Ishikawa (cell line): ENCODE measurements around the gene CBX4.

Source experiments
- CEBPB ChIP-seq: IDR thresholded peaks from 2 replicates; pipeline ENCODE4 v1.6.1; 2012
- EGR1 ChIP-seq: IDR thresholded peaks from 2 replicates; pipeline ENCODE4 v1.6.1; 2012
- EP300 ChIP-seq: IDR thresholded peaks from 2 replicates; pipeline ENCODE4 v1.6.1; 2012; ENCODE audit warnings: borderline replicate concordance
- FOXM1 ChIP-seq: IDR thresholded peaks from 2 replicates; pipeline ENCODE4 v1.6.1; 2012; ENCODE audit warnings: low read depth, borderline replicate concordance
- NFIC ChIP-seq: IDR thresholded peaks from 2 replicates; pipeline ENCODE4 v1.6.1; 2012
- RAD21 ChIP-seq: IDR thresholded peaks from 2 replicates; pipeline ENCODE4 v1.6.1; 2012; ENCODE audit warnings: low read depth
- TAF1 ChIP-seq: IDR thresholded peaks from 2 replicates; pipeline ENCODE4 v1.6.1; 2012; ENCODE audit warnings: low read depth, mild to moderate bottlenecking
- TCF12 ChIP-seq: IDR thresholded peaks from 2 replicates; pipeline ENCODE4 v1.6.1; 2012; ENCODE audit warnings: low read depth
- TF ChIP-seq, protein P1 (sequence below): IDR thresholded peaks from 2 replicates; pipeline ENCODE4 v1.6.1; 2012
- TF ChIP-seq, protein P2 (sequence below): IDR thresholded peaks from 2 replicates; pipeline ENCODE4 v1.6.1; 2012
- TF ChIP-seq, protein P3 (sequence below): IDR thresholded peaks from 2 replicates; pipeline ENCODE4 v1.6.1; 2012; ENCODE audit warnings: low read depth, mild to moderate bottlenecking

DNA sequence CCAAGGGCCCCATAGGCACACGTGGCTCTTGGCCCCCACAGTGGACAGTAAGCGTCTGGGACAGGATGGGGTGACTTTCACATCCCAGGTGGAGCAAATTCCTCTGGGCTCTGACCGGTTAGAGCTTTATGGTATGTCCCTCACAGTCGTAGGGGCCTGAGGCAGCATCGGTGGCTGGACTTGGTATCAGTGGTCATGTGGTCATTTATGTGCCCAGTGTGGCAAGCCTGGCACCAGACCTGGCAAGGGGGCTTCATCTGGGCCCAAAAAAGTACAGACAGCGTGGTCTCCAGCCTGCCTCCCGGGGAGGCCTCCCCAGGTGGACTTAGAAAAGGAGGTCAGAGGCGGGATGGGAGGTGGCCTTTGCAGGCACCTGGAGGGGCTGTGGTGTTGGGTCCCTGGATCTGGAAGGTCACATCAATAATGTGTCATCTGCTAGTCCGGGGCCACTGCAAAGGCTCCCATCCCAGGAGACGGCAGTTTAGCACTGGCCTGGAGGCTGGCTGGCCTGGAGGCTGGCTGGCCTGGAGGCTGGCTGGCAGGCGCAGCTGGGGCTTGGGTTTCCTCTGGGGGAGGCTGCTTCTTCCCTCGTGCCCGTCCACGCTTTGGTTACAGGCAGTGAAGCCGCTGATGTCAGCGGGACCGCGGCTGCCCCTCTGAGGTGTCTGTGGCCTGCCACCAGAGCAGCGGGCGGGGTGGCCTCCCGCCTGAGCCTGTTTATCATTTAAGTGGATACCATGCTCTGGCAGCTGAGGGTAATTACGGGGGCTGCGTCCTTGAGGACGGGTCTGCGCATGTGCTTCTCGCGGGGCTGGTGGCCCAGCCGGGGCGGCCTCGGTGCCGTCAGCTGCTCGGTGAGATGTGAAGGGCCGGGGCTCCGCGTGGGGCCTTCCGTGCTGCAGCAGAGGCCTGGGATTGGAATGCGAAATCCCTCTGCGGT lies 20.7 kb upstream of the CBX4 start:
- TF ChIP-seq CEBPB (no peak), RAD21 (no peak), TAF1 (no peak), EP300 (no peak), TCF12 (no peak), NFIC (no peak), EGR1 (no peak), FOXM1 (no peak)
- TF ChIP-seq, protein P1, sequence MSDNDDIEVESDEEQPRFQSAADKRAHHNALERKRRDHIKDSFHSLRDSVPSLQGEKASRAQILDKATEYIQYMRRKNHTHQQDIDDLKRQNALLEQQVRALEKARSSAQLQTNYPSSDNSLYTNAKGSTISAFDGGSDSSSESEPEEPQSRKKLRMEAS, result no peak
- TF ChIP-seq, protein P2, sequence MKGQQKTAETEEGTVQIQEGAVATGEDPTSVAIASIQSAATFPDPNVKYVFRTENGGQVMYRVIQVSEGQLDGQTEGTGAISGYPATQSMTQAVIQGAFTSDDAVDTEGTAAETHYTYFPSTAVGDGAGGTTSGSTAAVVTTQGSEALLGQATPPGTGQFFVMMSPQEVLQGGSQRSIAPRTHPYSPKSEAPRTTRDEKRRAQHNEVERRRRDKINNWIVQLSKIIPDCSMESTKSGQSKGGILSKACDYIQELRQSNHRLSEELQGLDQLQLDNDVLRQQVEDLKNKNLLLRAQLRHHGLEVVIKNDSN, result no peak
- TF ChIP-seq, protein P3, sequence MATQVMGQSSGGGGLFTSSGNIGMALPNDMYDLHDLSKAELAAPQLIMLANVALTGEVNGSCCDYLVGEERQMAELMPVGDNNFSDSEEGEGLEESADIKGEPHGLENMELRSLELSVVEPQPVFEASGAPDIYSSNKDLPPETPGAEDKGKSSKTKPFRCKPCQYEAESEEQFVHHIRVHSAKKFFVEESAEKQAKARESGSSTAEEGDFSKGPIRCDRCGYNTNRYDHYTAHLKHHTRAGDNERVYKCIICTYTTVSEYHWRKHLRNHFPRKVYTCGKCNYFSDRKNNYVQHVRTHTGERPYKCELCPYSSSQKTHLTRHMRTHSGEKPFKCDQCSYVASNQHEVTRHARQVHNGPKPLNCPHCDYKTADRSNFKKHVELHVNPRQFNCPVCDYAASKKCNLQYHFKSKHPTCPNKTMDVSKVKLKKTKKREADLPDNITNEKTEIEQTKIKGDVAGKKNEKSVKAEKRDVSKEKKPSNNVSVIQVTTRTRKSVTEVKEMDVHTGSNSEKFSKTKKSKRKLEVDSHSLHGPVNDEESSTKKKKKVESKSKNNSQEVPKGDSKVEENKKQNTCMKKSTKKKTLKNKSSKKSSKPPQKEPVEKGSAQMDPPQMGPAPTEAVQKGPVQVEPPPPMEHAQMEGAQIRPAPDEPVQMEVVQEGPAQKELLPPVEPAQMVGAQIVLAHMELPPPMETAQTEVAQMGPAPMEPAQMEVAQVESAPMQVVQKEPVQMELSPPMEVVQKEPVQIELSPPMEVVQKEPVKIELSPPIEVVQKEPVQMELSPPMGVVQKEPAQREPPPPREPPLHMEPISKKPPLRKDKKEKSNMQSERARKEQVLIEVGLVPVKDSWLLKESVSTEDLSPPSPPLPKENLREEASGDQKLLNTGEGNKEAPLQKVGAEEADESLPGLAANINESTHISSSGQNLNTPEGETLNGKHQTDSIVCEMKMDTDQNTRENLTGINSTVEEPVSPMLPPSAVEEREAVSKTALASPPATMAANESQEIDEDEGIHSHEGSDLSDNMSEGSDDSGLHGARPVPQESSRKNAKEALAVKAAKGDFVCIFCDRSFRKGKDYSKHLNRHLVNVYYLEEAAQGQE, result no peak
